ENCODE results near the gene PLCB3.
A peak's percentile ranks its signal among the peaks of the same experiment; 100 is the strongest.

The PLCB3 gene

GRCh38 chr11:64291752-64292459 is 40.6 kb downstream of the PLCB3 start:
- POLR2A ChIA-PET (ENCODE audit: low non-redundant PET) = no interaction called here
- no peak for DNase-seq (ENCODE audit: low spot score)
- H3K27ac ChIP-seq = no peak overlapping the region
- CTCF ChIA-PET = interaction anchor here (0.5 kb wide), 1 partner anchor 285 kb away, joined by 3 read pairs; no protein-coding TSS in a partner anchor
- no peak for TF ChIP-seq CTCF (conservative IDR thresholded peaks at IDR 0.05; ENCODE audit: low read depth)

DNA sequence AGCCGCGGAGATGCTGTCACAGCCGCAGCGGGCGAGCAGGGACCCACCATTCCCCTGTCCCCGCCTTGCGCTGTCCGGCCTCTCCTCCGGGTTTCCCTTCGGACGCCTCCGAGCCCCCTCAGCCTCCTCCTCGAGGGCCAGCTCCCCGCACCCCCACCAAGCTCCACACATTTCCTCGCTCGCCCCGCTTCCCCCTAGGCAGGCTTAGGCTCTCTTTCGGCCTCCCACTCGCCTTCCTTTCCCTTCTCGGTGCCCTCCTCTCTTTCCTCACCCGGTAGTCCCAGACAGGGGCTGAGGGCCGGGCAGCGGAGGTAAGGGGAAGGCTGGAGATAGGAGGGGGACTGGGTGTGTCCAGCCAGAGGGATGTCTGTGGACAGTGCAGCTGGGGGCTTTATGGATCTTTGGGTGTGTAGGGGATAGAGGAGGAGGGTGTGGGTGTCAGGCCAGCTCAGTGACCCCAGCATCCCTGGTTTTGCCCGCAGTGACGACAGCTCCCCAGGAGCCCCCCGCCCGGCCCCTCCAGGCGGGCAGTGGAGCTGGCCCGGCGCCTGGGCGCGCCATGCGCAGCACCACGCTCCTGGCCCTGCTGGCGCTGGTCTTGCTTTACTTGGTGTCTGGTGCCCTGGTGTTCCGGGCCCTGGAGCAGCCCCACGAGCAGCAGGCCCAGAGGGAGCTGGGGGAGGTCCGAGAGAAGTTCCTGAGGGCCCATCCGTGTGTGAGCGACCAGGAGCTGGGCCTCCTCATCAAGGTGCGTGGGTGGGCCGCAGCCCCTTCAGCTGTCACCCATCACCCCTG is 41.3 kb downstream of the PLCB3 start:
- POLR2A ChIA-PET (ENCODE audit: low non-redundant PET) = no interaction called here
- TF ChIP-seq CTCF (conservative IDR thresholded peaks at IDR 0.05; ENCODE audit: low read depth) = no peak
- H3K27ac ChIP-seq = no peak overlapping the region
- no peak for DNase-seq (ENCODE audit: low spot score)
- CTCF ChIA-PET = no interaction called here

DNA sequence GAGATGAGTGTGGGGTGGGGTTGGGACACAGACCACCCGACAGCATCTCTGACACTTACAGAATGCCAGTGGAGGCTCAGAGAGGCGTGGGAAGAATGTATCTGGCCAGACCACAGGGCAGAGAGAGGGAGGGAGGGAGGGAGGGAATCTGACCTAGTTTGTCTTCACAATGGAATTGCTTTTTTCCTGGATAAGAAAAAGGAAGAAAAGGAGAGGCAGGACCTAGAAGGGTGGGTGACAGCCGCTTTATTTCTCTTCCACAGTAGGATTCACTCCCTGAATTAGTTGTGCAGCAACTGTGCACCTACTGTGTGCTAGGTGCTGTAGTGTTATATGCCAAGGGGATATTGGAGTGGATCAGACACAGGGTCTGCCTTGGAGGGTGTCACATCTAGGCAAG is 43.4 kb downstream of the PLCB3 start:
- TF ChIP-seq CTCF (conservative IDR thresholded peaks at IDR 0.05; ENCODE audit: low read depth) = no peak
- H3K27ac ChIP-seq = no peak overlapping the region
- ChIA-PET POLR2A (ENCODE audit: low non-redundant PET) (no interaction called here), CTCF (interaction anchor here (0.7 kb wide), 1 partner anchor 9 kb away, joined by 3 read pairs; no protein-coding TSS in a partner anchor)
- DNase-seq (ENCODE audit: low spot score) = no peak

GRCh38 chr11:64295760-64296159 is 44.4 kb downstream of the PLCB3 start:
- no peak for TF ChIP-seq CTCF (conservative IDR thresholded peaks at IDR 0.05; ENCODE audit: low read depth)
- no peak overlapping the region for H3K27ac ChIP-seq
- ChIA-PET POLR2A (ENCODE audit: low non-redundant PET) (no interaction called here), CTCF (interaction anchor here (0.9 kb wide), 1 partner anchor 33 kb away, joined by 6 read pairs; no protein-coding TSS in a partner anchor)
- DNase-seq (ENCODE audit: low spot score) = no peak

DNA sequence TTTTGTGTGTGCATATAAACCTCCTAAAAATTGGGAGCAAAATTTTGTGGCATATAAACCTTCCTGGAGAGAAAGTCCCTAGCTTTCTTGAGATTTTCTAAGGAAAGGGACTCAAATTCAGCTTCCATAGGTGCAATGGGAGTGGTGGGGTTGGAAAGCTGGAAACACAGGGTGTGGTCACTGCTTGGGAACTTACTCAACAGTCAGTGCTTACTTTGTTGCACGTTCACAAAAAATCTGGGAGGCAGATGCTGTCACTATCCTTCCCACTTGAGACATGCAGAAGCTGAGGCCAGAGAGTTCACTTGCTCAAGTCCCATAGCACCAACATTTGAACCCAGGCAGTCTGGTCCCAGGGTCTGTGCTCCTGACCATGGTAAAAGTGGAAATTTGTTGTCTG is 44.9 kb downstream of the PLCB3 start:
- POLR2A ChIA-PET (ENCODE audit: low non-redundant PET) = no interaction called here
- TF ChIP-seq CTCF (conservative IDR thresholded peaks at IDR 0.05; ENCODE audit: low read depth) = no peak
- peak overlapping the region; percentile 64 for H3K27ac ChIP-seq
- CTCF ChIA-PET = interaction anchor here (0.6 to 0.9 kb wide), 2 partner anchors 11 to 34 kb away, joined by 6 read pairs; no protein-coding TSS in a partner anchor
- no peak for DNase-seq (ENCODE audit: low spot score)

- ChIA-PET POLR2A (ENCODE audit: low non-redundant PET) (no interaction called here), CTCF (interaction anchor here (0.6 to 0.9 kb wide), 2 partner anchors 12 to 34 kb away, joined by 6 read pairs; no protein-coding TSS in a partner anchor)
- TF ChIP-seq CTCF (conservative IDR thresholded peaks at IDR 0.05; ENCODE audit: low read depth) = no peak
- peak overlapping the region; percentile 64 for H3K27ac ChIP-seq
- no peak for DNase-seq (ENCODE audit: low spot score)
Observed at GRCh38 chr11:64296830-64297698, 45.7 kb downstream of the PLCB3 start.

Data from RWPE1 (cell line).